Activated naive CD4-positive, alpha-beta T cell treated with anti-CD3 and anti-CD28 coated beads, Interleukin-2, amount 10 ng/mL, durations not matched to agents 7 days and 5 days (primary cell): Measurements from ENCODE around the gene RNF19B.
"Not testable (repeated sequence)": the region's sequence is repeated elsewhere in the genome, so short reads cannot be mapped to it uniquely, and the experiment has no call there.

Experiments
- CTCF ChIA-PET: fragments of 350-600 bp; sonication (Branson Sonifier 250); formaldehyde crosslinking; loops from one replicate; lab custom pipeline; 2021; ENCODE audit warnings: antibody characterized with exemption; lab: Charles Lee
- DNase-seq: peaks from one replicate; pipeline ENCODE4 v3.0.0-alpha.2; 2020
- H3K27ac Mint-ChIP-seq: one replicate; pipeline ENCODE4 v1.8.0; 2021; ENCODE audit warnings: mild to moderate bottlenecking, moderate library complexity, mixed read lengths
- H3K27me3 Mint-ChIP-seq: one replicate; pipeline ENCODE4 v1.8.0; 2021; ENCODE audit warnings: mild to moderate bottlenecking, mixed read lengths
- H3K36me3 Mint-ChIP-seq: one replicate; pipeline ENCODE4 v1.8.0; 2021; ENCODE audit warnings: mixed read lengths
- H3K4me1 Mint-ChIP-seq: one replicate; pipeline ENCODE4 v1.8.0; 2021; ENCODE audit warnings: mixed read lengths
- H3K4me3 Mint-ChIP-seq: one replicate; pipeline ENCODE4 v1.8.0; 2021; ENCODE audit warnings: mild to moderate bottlenecking, moderate library complexity, mixed read lengths
- H3K9me3 Mint-ChIP-seq: one replicate; pipeline ENCODE4 v1.8.0; 2021; ENCODE audit warnings: mixed read lengths

The RNF19B gene

GRCh38 chr1:33002006-33002405, 37.4 kb upstream of the RNF19B start:
- peaks cover 15% of the 10 kb centered on the region for H3K4me1 Mint-ChIP-seq
- no peaks in the 10 kb centered on the region for H3K27me3 Mint-ChIP-seq
- H3K4me3 Mint-ChIP-seq, result no peak overlapping the region
- peaks cover 5% of the 10 kb centered on the region for H3K36me3 Mint-ChIP-seq
- H3K27ac Mint-ChIP-seq, result no peak overlapping the region
- CTCF ChIA-PET, result interaction anchor here (1.1 to 2.9 kb wide), 5 partner anchors 8 to 69 kb away, joined by 3 to 14 read pairs (median 9); no protein-coding TSS in a partner anchor
- DNase-seq, result no peak
- H3K9me3 Mint-ChIP-seq, result no peaks in the 10 kb centered on the region

- peaks cover 15% of the 10 kb centered on the region for H3K4me1 Mint-ChIP-seq
- no peaks in the 10 kb centered on the region for H3K27me3 Mint-ChIP-seq
- CTCF ChIA-PET, result interaction anchor here (0.6 to 2.9 kb wide), 10 partner anchors 9 to 73 kb away, joined by 3 to 14 read pairs (median 6); no protein-coding TSS in a partner anchor
- no peak overlapping the region for H3K27ac Mint-ChIP-seq
- no peak for DNase-seq
- H3K36me3 Mint-ChIP-seq, result peaks cover 5% of the 10 kb centered on the region
- H3K9me3 Mint-ChIP-seq, result no peaks in the 10 kb centered on the region
- H3K4me3 Mint-ChIP-seq, result no peak overlapping the region
Observed at GRCh38 chr1:33001282-33001681, 36.7 kb upstream of the RNF19B start.

- peak overlapping the region; percentile 3 for H3K27ac Mint-ChIP-seq
- CTCF ChIA-PET, result interaction anchor here (0.9 to 2.9 kb wide), 8 partner anchors 9 to 72 kb away, joined by 3 to 14 read pairs (median 7); no protein-coding TSS in a partner anchor
- H3K4me3 Mint-ChIP-seq, result no peak overlapping the region
- peaks cover 2% of the 10 kb centered on the region for H3K36me3 Mint-ChIP-seq
- no peaks in the 10 kb centered on the region for H3K27me3 Mint-ChIP-seq
- no peak for DNase-seq
- H3K4me1 Mint-ChIP-seq, result peaks cover 15% of the 10 kb centered on the region
- H3K9me3 Mint-ChIP-seq, result no peaks in the 10 kb centered on the region
Observed at GRCh38 chr1:33000427-33001026, 35.9 kb upstream of the RNF19B start.

GRCh38 chr1:32998997-32999396, 34.4 kb upstream of the RNF19B start:
- DNase-seq, result no peak
- Mint-ChIP-seq H3K27ac (no peak overlapping the region), H3K27me3 (no peaks in the 10 kb centered on the region), H3K4me3 (no peak overlapping the region), H3K36me3 (no peaks in the 10 kb centered on the region), H3K4me1 (peaks cover 15% of the 10 kb centered on the region), H3K9me3 (no peaks in the 10 kb centered on the region)
- CTCF ChIA-PET, result interaction anchor here (0.6 to 1.2 kb wide), 3 partner anchors 8 to 84 kb away, joined by 3 to 6 read pairs (median 3); no protein-coding TSS in a partner anchor

GRCh38 chr1:32998064-32998463, 33.5 kb upstream of the RNF19B start:
- peak overlapping the region; percentile 1 for H3K27ac Mint-ChIP-seq
- H3K4me1 Mint-ChIP-seq, result peaks cover 21% of the 10 kb centered on the region
- no peak overlapping the region for H3K4me3 Mint-ChIP-seq
- no peaks in the 10 kb centered on the region for H3K36me3 Mint-ChIP-seq
- no peaks in the 10 kb centered on the region for H3K27me3 Mint-ChIP-seq
- no peak for DNase-seq
- CTCF ChIA-PET, result interaction anchor here (0.9 to 1.2 kb wide), 3 partner anchors 9 to 85 kb away, joined by 3 to 8 read pairs (median 6); no protein-coding TSS in a partner anchor
- no peaks in the 10 kb centered on the region for H3K9me3 Mint-ChIP-seq

- no peak overlapping the region for H3K27ac Mint-ChIP-seq
- no peaks in the 10 kb centered on the region for H3K36me3 Mint-ChIP-seq
- H3K27me3 Mint-ChIP-seq, result no peaks in the 10 kb centered on the region
- no peak overlapping the region for H3K4me3 Mint-ChIP-seq
- no peaks in the 10 kb centered on the region for H3K9me3 Mint-ChIP-seq
- CTCF ChIA-PET, result interaction anchor here (0.9 kb wide), 1 partner anchor 65 kb away, joined by 8 read pairs; no protein-coding TSS in a partner anchor
- peaks cover 27% of the 10 kb centered on the region for H3K4me1 Mint-ChIP-seq
- no peak for DNase-seq
Observed at GRCh38 chr1:32997381-32997891, 32.8 kb upstream of the RNF19B start.

GRCh38 chr1:32993324-32993636, 28.7 kb upstream of the RNF19B start:
- DNase-seq, H3K36me3 Mint-ChIP-seq, H3K4me3 Mint-ChIP-seq, H3K9me3 Mint-ChIP-seq, H3K27me3 Mint-ChIP-seq: not testable (repeated sequence)
- H3K4me1 Mint-ChIP-seq, result peaks cover 55% of the 10 kb centered on the region
- peak overlapping the region; percentile 24 for H3K27ac Mint-ChIP-seq
- CTCF ChIA-PET, result interaction anchor here (1.0 to 1.2 kb wide), 5 partner anchors 12 to 134 kb away, joined by 3 to 5 read pairs (median 3); no protein-coding TSS in a partner anchor

GRCh38 chr1:32992489-32993323, 28.1 kb upstream of the RNF19B start:
- Mint-ChIP-seq H3K27me3 (no peaks in the 10 kb centered on the region), H3K4me3 (no peak overlapping the region), H3K4me1 (peaks cover 49% of the 10 kb centered on the region), H3K36me3 (no peaks in the 10 kb centered on the region), H3K9me3 (no peaks in the 10 kb centered on the region), H3K27ac (peak overlapping the region; percentile 75)
- CTCF ChIA-PET, result interaction anchor here (1.2 to 2.2 kb wide), 6 partner anchors 9 to 135 kb away, joined by 3 to 9 read pairs (median 4); no protein-coding TSS in a partner anchor
- peak; percentile 57 for DNase-seq

GRCh38 chr1:32991819-32992488, 27.3 kb upstream of the RNF19B start:
- H3K4me1 Mint-ChIP-seq, result peaks cover 47% of the 10 kb centered on the region

GRCh38 chr1:32991386-32991785, 26.8 kb upstream of the RNF19B start:
- no peak for DNase-seq
- H3K36me3 Mint-ChIP-seq, result peaks cover 1% of the 10 kb centered on the region
- H3K27me3 Mint-ChIP-seq, result no peaks in the 10 kb centered on the region
- CTCF ChIA-PET, result interaction anchor here (1.3 to 2.2 kb wide), 2 partner anchors 10 to 57 kb away, joined by 4 to 9 read pairs; no protein-coding TSS in a partner anchor
- H3K4me1 Mint-ChIP-seq, result peaks cover 49% of the 10 kb centered on the region
- no peaks in the 10 kb centered on the region for H3K9me3 Mint-ChIP-seq
- H3K27ac Mint-ChIP-seq, result peak overlapping the region; percentile 28
- no peak overlapping the region for H3K4me3 Mint-ChIP-seq

More at GRCh38 chr1:32991819-32992488, 27.3 kb upstream of the RNF19B start:
- H3K27ac Mint-ChIP-seq, result peak overlapping the region; percentile 75
- CTCF ChIA-PET, result interaction anchor here (1.2 to 2.2 kb wide), 4 partner anchors 10 to 58 kb away, joined by 4 to 9 read pairs (median 4); no protein-coding TSS in a partner anchor
- no peak for DNase-seq
- H3K36me3 Mint-ChIP-seq, result no peaks in the 10 kb centered on the region
- no peaks in the 10 kb centered on the region for H3K9me3 Mint-ChIP-seq
- no peaks in the 10 kb centered on the region for H3K27me3 Mint-ChIP-seq
- no peak overlapping the region for H3K4me3 Mint-ChIP-seq

GRCh38 chr1:32990887-32991286, 26.3 kb upstream of the RNF19B start:
- peaks cover 49% of the 10 kb centered on the region for H3K4me1 Mint-ChIP-seq
- peaks cover 1% of the 10 kb centered on the region for H3K36me3 Mint-ChIP-seq
- no peak for DNase-seq
- no peaks in the 10 kb centered on the region for H3K27me3 Mint-ChIP-seq
- CTCF ChIA-PET, result interaction anchor here (0.7 to 2.2 kb wide), 2 partner anchors 11 to 64 kb away, joined by 3 to 9 read pairs; no protein-coding TSS in a partner anchor
- H3K9me3 Mint-ChIP-seq, result no peaks in the 10 kb centered on the region
- no peak overlapping the region for H3K4me3 Mint-ChIP-seq
- no peak overlapping the region for H3K27ac Mint-ChIP-seq

GRCh38 chr1:32989160-32990050, 24.8 kb upstream of the RNF19B start:
- Mint-ChIP-seq H3K36me3 (peaks cover 1% of the 10 kb centered on the region), H3K4me1 (peaks cover 59% of the 10 kb centered on the region), H3K27me3 (no peaks in the 10 kb centered on the region), H3K9me3 (no peaks in the 10 kb centered on the region), H3K4me3 (no peak overlapping the region), H3K27ac (peak overlapping the region; percentile 20)
- peak; percentile 38 for DNase-seq
- CTCF ChIA-PET, result no interaction called here

- peaks cover 66% of the 10 kb centered on the region for H3K4me1 Mint-ChIP-seq
- H3K36me3 Mint-ChIP-seq, result peaks cover 1% of the 10 kb centered on the region
- H3K9me3 Mint-ChIP-seq, result no peaks in the 10 kb centered on the region
- no peak for DNase-seq
- H3K27ac Mint-ChIP-seq, result no peak overlapping the region
- H3K4me3 Mint-ChIP-seq, result no peak overlapping the region
- H3K27me3 Mint-ChIP-seq, result no peaks in the 10 kb centered on the region
- CTCF ChIA-PET, result no interaction called here
Observed at GRCh38 chr1:32988665-32989064, 24.1 kb upstream of the RNF19B start.
